Astrocyte of the cerebellum (primary cell): ENCODE results near the gene SERTM2.

Experiments used
- DNase-seq: peaks from one replicate; pipeline ENCODE4 v3.0.0-alpha.2; 2011; ENCODE audit warnings: low read depth
- H3K4me3 ChIP-seq: 2 replicates; pipeline ENCODE4 v1.5.1; 2011; ENCODE audit warnings: mild to moderate bottlenecking, low read depth, low read length, moderate library complexity
- CTCF ChIP-seq: IDR thresholded peaks from 2 replicates; pipeline ENCODE4 v1.5.1; 2012; ENCODE audit warnings: low read length, low read depth, moderate library complexity, mild to moderate bottlenecking; ENCODE audit errors: missing control alignments
- in situ Hi-C: cut with HindIII; loops from 2 replicates; pipeline ENCODE4 v1.10.0; 2017; ENCODE audit warnings: low sequenced_read_pairs

The SERTM2 gene

GRCh38 chrX:111511477-111511876, at the start of gene SERTM2:
Gene SERTM2, plus strand, starts transcription at chrX:111511645. Its CDS starts 7,213 bp downstream, at chrX:111518858.
- in situ Hi-C loops = no loop called here
- no peak for TF ChIP-seq CTCF
- peak; percentile 9 for DNase-seq
- no peak within 1 kb of the TSS for H3K4me3 ChIP-seq

GRCh38 chrX:111465669-111466068, 45.8 kb upstream of the SERTM2 start:
- H3K4me3 ChIP-seq = no peak overlapping the region
- DNase-seq = no peak
- in situ Hi-C loops = no loop called here
- TF ChIP-seq CTCF = no peak

- no peak overlapping the region for H3K4me3 ChIP-seq
- no peak for DNase-seq
- in situ Hi-C loops = no loop called here
- TF ChIP-seq CTCF = no peak
Observed at GRCh38 chrX:111467896-111468295, 43.5 kb upstream of the SERTM2 start.

GRCh38 chrX:111470681-111471403, 40.6 kb upstream of the SERTM2 start:
- no peak overlapping the region for H3K4me3 ChIP-seq
- TF ChIP-seq CTCF = no peak
- DNase-seq = no peak
- in situ Hi-C loops = no loop called here

GRCh38 chrX:111481896-111482295, 29.5 kb upstream of the SERTM2 start:
- TF ChIP-seq CTCF = no peak
- no peak overlapping the region for H3K4me3 ChIP-seq
- in situ Hi-C loops = no loop called here
- no peak for DNase-seq

GRCh38 chrX:111483135-111483534, 28.3 kb upstream of the SERTM2 start:
- in situ Hi-C loops = no loop called here
- TF ChIP-seq CTCF = no peak
- no peak for DNase-seq
- H3K4me3 ChIP-seq = no peak overlapping the region
